Breast epithelium (tissue), 3 donors: ENCODE results near the gene SIK2.

Experiments used
- CTCF ChIP-seq, 3 donors: fragments of 450-650 bp; IDR thresholded peaks; one replicate each; pipeline ENCODE4 v1.5.1; 2016 to 2017; ENCODE audit warnings: antibody characterized with exemption in 3 of 3, mild to moderate bottlenecking in 3 of 3, moderate library complexity in 3 of 3
- POLR2A ChIP-seq: fragments of 450-650 bp; IDR thresholded peaks from one replicate; pipeline ENCODE4 v1.6.1; 2016; ENCODE audit warnings: antibody characterized with exemption, mild to moderate bottlenecking, moderate library complexity
- POLR2AphosphoS5 ChIP-seq, 3 donors: sonication (generic); formaldehyde crosslinking; IDR thresholded peaks; one replicate each; pipeline ENCODE4 v1.6.1; 2017; ENCODE audit warnings: antibody characterized with exemption in 3 of 3

DNA sequence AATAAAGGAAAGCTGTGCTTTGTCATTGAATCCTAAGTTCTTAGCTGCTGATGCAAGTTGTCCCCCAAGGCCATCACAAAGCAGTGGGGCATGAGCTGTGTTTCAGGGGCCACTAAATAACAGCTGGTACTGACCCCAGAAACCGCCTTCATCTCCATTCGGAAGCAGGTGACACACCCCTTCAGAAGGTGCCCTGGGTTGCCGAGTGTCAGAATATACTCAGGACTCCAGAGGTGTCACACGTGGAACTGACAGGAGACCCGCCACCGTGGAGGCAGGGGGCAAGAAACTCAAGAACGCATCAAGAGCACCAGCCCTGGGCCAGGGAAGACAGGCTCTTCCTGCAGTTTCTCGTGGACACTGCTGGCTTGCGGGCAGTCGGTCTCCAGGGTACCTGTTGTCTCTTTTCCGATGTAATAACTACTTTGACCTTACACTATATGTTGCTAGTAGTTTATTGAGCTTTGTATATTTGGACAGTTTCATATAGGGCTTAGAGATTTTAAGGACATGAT is 122.4 kb downstream of the SIK2 start:
- TF ChIP-seq POLR2AphosphoS5 (IDR thresholded peaks at IDR 0.05) (no peak), CTCF (IDR thresholded peaks at IDR 0.05) (no peak), POLR2A (no peak)
